Activated naive CD4-positive, alpha-beta T cell treated with Interleukin-2 at 50 U/mL for 16 hours (primary cell): ENCODE data around the gene PHIP.
"Not testable (repeated sequence)": the region's sequence is repeated elsewhere in the genome, so short reads cannot be mapped to it uniquely, and the experiment has no call there.

Source experiments
- DNase-seq: peaks from one replicate; pipeline ENCODE4 v3.0.0-alpha.2; 2020

PHIP gene

DNA sequence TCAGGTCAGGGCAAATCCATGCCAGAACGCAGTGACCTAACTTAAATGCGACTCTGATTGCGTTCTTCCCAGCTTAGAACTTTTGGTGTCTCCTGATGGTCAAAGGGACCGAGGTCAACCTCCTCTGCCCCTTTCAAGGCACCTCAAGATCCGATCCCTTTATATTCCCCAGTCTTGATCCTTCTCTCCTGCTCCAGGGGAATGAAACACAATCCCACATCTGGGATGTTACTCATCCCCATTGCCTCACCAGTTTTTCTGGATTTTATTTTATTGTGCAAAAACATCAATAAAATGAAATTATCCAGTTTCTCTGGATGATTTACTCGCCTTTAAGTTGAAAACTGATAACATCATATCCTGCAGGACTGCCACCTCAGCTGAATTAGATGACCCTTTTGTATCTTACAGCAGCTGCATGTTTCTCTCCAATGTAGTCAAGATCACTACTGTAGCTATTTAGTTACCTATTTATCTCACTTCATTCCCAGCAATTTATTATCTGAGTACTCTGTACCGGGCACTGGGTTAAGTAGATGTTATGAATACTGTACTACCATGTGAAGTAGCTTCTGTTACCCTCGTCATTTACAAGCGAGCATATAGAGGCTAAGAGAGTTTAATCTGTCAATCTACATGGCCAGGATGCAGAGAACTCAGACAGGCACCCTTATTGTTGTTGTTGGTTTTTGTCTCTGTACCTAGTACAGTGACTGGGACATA, 166.7 kb downstream of the PHIP start:
- no peak for DNase-seq

- no peak for DNase-seq
Observed at GRCh38 chr6:78910591-78911171, 167.4 kb downstream of the PHIP start.

- no peak for DNase-seq
Observed at GRCh38 chr6:78910010-78910409, 168.0 kb downstream of the PHIP start.

- no peak for DNase-seq
Observed at GRCh38 chr6:78909391-78909790, 168.7 kb downstream of the PHIP start.

- DNase-seq: no peak
Observed at GRCh38 chr6:78908621-78909020, 169.4 kb downstream of the PHIP start.

- DNase-seq: no peak
Observed at GRCh38 chr6:78896227-78896626, 181.8 kb downstream of the PHIP start.

DNA sequence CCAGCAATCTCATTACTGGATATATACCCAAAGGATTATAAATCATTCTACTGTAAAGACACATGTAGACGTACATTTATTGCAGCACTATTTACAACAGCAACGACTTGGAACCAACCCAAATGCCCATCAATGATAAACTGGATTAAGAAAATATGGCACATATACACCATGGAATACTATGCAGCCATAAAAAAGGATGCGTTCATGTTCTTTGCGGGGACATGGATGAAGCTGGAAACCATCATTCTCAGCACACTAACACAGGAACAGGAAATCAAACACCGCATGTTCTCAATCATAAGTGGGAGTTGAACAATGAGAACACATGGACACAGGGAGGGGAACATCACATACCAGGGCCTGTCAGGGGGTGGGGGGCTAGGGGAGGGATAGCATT, 188.2 kb downstream of the PHIP start:
- DNase-seq: not testable (repeated sequence)
